T-cell (primary cell): ENCODE data around the gene ZCWPW1. TPM values are rescaled to one million over a fixed set of nuclear protein-coding genes. Genes with fewer than 3 reads are reported as not detected.
"Not testable (repeated sequence)": the region's sequence is repeated elsewhere in the genome, so short reads cannot be mapped to it uniquely, and the experiment has no call there.

Experiments
- ATAC-seq, 4 experiments: fragments of 200-7000 bp in 3 of 4; fragments of 150-1000 bp in 1 of 4; cut with Tn5 transposase; replicated peaks in 1 of 4; 1 replicate in 3 of 4; 2 replicates in 1 of 4; pipeline ENCODE4 v1.10.0; 2021; ENCODE audit warnings: moderate library complexity in 3 of 4, mild to moderate bottlenecking in 2 of 4, moderate number of reproducible peaks in 1 of 4
- CTCF ChIA-PET, 2 donors: fragments of 300-600 bp; sonication (Branson Sonifier 250); formaldehyde crosslinking; loops; one replicate each; lab custom pipeline; 2022; ENCODE audit warnings: antibody characterized with exemption in 2 of 2; lab: Charles Lee
- POLR2A ChIA-PET, 2 donors: fragments of 300-600 bp; sonication (Branson Sonifier 250); formaldehyde crosslinking; loops; one replicate each; lab custom pipeline; 2022; ENCODE audit warnings: antibody characterized with exemption in 2 of 2; lab: Charles Lee
- DNase-seq, 35 experiments: peaks; one replicate each; pipeline versions ENCODE4 v3.0.0 to v3.0.0-alpha.2; 2013 to 2023
- H3K27ac ChIP-seq: one replicate; pipeline ENCODE4 v1.5.1; 2013; ENCODE audit warnings: low read length
- H3K27me3 ChIP-seq, 2 experiments: replicated peaks in 1 of 2; 1 replicate in 1 of 2; 2 replicates in 1 of 2; pipeline versions ENCODE4 v1.6.1 to v1.7.0; 2013; ENCODE audit warnings: low read length in 1 of 2, mixed read lengths in 1 of 2; ENCODE audit not compliant: control insufficient read depth in 2 of 2, insufficient read depth in 2 of 2; ENCODE audit errors: extremely low read depth in 1 of 2
- H3K36me3 ChIP-seq, 2 donors: 1 replicate in 1 of 2; 2 replicates in 1 of 2; pipeline versions ENCODE4 v1.6.1 to v1.7.0; 2013; ENCODE audit warnings: low read length in 1 of 2; ENCODE audit not compliant: control insufficient read depth in 2 of 2, insufficient read depth in 1 of 2; ENCODE audit errors: extremely low read depth in 1 of 2
- H3K4me1 ChIP-seq, 2 experiments: 1 replicate in 1 of 2; 2 replicates in 1 of 2; pipeline versions ENCODE4 v1.6.1 to v1.7.0; 2013; ENCODE audit warnings: low read length in 2 of 2, mixed read lengths in 1 of 2; ENCODE audit not compliant: insufficient read depth in 2 of 2, control insufficient read depth in 1 of 2; ENCODE audit errors: extremely low read depth in 1 of 2
- H3K4me3 ChIP-seq, 2 donors: 1 replicate in 1 of 2; 2 replicates in 1 of 2; pipeline versions ENCODE4 v1.5.1 to v1.7.0; 2013; ENCODE audit warnings: mild to moderate bottlenecking in 2 of 2, low read length in 1 of 2, moderate library complexity in 1 of 2; ENCODE audit not compliant: control insufficient read depth in 1 of 2; ENCODE audit errors: extremely low read depth in 1 of 2
- H3K9me3 ChIP-seq: 2 replicates; pipeline ENCODE4 v1.7.0; 2013
- H3K27ac Mint-ChIP-seq, 2 donors: one replicate each; pipeline ENCODE4 v1.8.0; 2020 to 2021; ENCODE audit warnings: mild to moderate bottlenecking in 2 of 2, mixed read lengths in 2 of 2
- H3K27me3 Mint-ChIP-seq, 2 donors: one replicate each; pipeline ENCODE4 v1.8.0; 2021 to 2022; ENCODE audit warnings: mixed read lengths in 2 of 2
- H3K36me3 Mint-ChIP-seq: one replicate; pipeline ENCODE4 v1.8.0; 2021; ENCODE audit warnings: mixed read lengths
- H3K4me1 Mint-ChIP-seq, 3 donors: one replicate each; pipeline ENCODE4 v1.8.0; 2020 to 2022; ENCODE audit warnings: mixed read lengths in 3 of 3, mild to moderate bottlenecking in 1 of 3
- H3K4me3 Mint-ChIP-seq, 3 donors: one replicate each; pipeline ENCODE4 v1.8.0; 2020 to 2022; ENCODE audit warnings: mild to moderate bottlenecking in 3 of 3, mixed read lengths in 3 of 3, moderate library complexity in 3 of 3
- H3K9me3 Mint-ChIP-seq, 3 donors: one replicate each; pipeline ENCODE4 v1.8.0; 2020 to 2022; ENCODE audit warnings: mixed read lengths in 3 of 3
- WGBS: methylation state at CpG from one replicate; pipeline ENCODE4 v1.1.5; 2013; ENCODE audit warnings: missing lambda C conversion rate; ENCODE audit not compliant: insufficient coverage; 5-methylcytosine and 5-hydroxymethylcytosine counted together
- total RNA-seq, 35 experiments: library from RNA in 6 of 35; stranded (reverse) in 6 of 35; fragments of 120-200 nt in 1 of 35; gene quantifications; one replicate each; pipeline versions ENCODE4 v1.2.1 to v1.2.4 and lab custom pipeline; 2013 to 2026

ZCWPW1 gene
- total RNA-seq, 5 donors from 2014 or later (not counting 1 experiment from before 2014, with no cell fraction given) = 6.9 to 13.9 (median 12.0) TPM

DNA sequence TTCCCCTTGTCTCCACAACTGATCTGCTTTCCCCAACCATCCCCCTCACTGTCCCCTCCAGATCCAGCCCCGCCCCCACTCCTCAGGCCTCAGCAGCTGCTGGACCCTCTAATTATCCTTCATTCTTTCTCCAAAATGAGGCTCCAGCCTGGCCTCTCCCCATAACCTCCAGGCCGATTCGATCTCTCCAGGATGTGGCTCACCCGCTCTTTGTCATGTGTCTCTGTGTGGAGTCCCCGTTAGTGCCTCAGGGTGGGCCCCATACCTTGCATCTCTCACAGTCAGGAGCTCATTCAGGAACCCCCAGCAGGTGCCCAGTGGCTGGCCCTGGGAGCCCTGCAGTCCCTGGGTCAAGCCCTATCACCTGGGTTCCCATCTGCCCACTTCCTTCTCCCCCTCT is 53.9 kb downstream of the ZCWPW1 start:
- Mint-ChIP-seq H3K27ac (no peak overlapping the region), H3K9me3 (no peaks in the 10 kb centered on the region), H3K4me1 (peaks cover 9 to 15% (median 12%) of the 10 kb centered on the region in 3 donors), H3K4me3 (no peak overlapping the region), H3K36me3 (no peaks in the 10 kb centered on the region), H3K27me3 (no peaks in the 10 kb centered on the region)
- no peak overlapping the region for H3K27ac ChIP-seq
- peaks cover 0 to 24% of the 10 kb centered on the region in 2 experiments for H3K4me1 ChIP-seq
- no peaks in the 10 kb centered on the region for H3K36me3 ChIP-seq
- POLR2A ChIA-PET = interaction anchor here in 1 of 2 donors (0.6 kb wide), 1 partner anchor 47 kb away, joined by 3 read pairs; no protein-coding TSS in a partner anchor
- no peaks in the 10 kb centered on the region for H3K27me3 ChIP-seq
- H3K9me3 ChIP-seq = no peaks in the 10 kb centered on the region
- ATAC-seq = no peak
- no peak overlapping the region for H3K4me3 ChIP-seq
- 49% methylated on average over 5 of the region's 5 CpGs for WGBS
- no peak for DNase-seq
- CTCF ChIA-PET = no interaction called here

- H3K27ac Mint-ChIP-seq, DNase-seq, H3K36me3 Mint-ChIP-seq, POLR2A ChIA-PET, CTCF ChIA-PET, H3K27me3 ChIP-seq, H3K4me3 ChIP-seq, H3K4me3 Mint-ChIP-seq, H3K27me3 Mint-ChIP-seq, H3K9me3 Mint-ChIP-seq, ATAC-seq, H3K27ac ChIP-seq, H3K9me3 ChIP-seq, H3K36me3 ChIP-seq: not testable (repeated sequence)
- H3K4me1 ChIP-seq = peaks cover 0 to 26% of the 10 kb centered on the region in 2 experiments
- WGBS = 85% methylated on average over 11 of the region's 15 CpGs
- H3K4me1 Mint-ChIP-seq = peaks cover 9 to 16% (median 12%) of the 10 kb centered on the region in 3 donors
These were observed 54.5 kb downstream of the ZCWPW1 start for GRCh38 chr7:100373870-100374598.

- Mint-ChIP-seq H3K27me3 (no peaks in the 10 kb centered on the region), H3K27ac (peak within 1 kb of the TSS in 1 of 2 donors; percentile 61), H3K4me3 (no peak within 1 kb of the TSS), H3K36me3 (no peaks in the 10 kb centered on the region), H3K4me1 (peaks cover 9 to 22% (median 12%) of the 10 kb centered on the region in 3 donors), H3K9me3 (no peaks in the 10 kb centered on the region)
- H3K36me3 ChIP-seq = peaks cover 1 to 4% of the 10 kb centered on the region in 2 donors
- peak in 1 of 35 experiments; percentile 28 for DNase-seq
- H3K4me1 ChIP-seq = peaks cover 0 to 26% of the 10 kb centered on the region in 2 experiments
- H3K27me3 ChIP-seq = no peaks in the 10 kb centered on the region
- POLR2A ChIA-PET = no interaction called here
- CTCF ChIA-PET = no interaction called here
- no peak within 1 kb of the TSS for H3K4me3 ChIP-seq
- WGBS = 79% methylated on average over 7 of the region's 12 CpGs
- peak within 1 kb of the TSS; percentile 34 for H3K27ac ChIP-seq
- ATAC-seq = no peak
- no peaks in the 10 kb centered on the region for H3K9me3 ChIP-seq
These were observed 55.2 kb downstream of the ZCWPW1 start, which contains the start of gene PILRA for GRCh38 chr7:100373261-100373831. Gene PILRA (plus strand): TSS chr7:100373487. CDS start chr7:100373657, 170 bp downstream.

GRCh38 chr7:100372694-100373093 is 55.8 kb downstream of the ZCWPW1 start:
- no peaks in the 10 kb centered on the region for H3K27me3 ChIP-seq
- DNase-seq (no peak), ATAC-seq (peak in 1 of 4 experiments; percentile 27)
- H3K27me3 Mint-ChIP-seq = no peaks in the 10 kb centered on the region
- peak overlapping the region in 1 of 2 donors; percentile 61 for H3K27ac Mint-ChIP-seq
- no peak overlapping the region for H3K4me3 ChIP-seq
- POLR2A ChIA-PET = no interaction called here
- peak overlapping the region; percentile 34 for H3K27ac ChIP-seq
- H3K9me3 Mint-ChIP-seq = no peaks in the 10 kb centered on the region
- H3K4me3 Mint-ChIP-seq = no peak overlapping the region
- H3K4me1 Mint-ChIP-seq = peaks cover 10 to 24% (median 15%) of the 10 kb centered on the region in 3 donors
- peaks cover 3 to 8% of the 10 kb centered on the region in 2 donors for H3K36me3 ChIP-seq
- WGBS = 70% methylated on average over 6 of the region's 6 CpGs
- H3K36me3 Mint-ChIP-seq = peaks cover under 1% of the 10 kb centered on the region
- H3K4me1 ChIP-seq = peaks cover 0 to 30% of the 10 kb centered on the region in 2 experiments
- CTCF ChIA-PET = no interaction called here
- no peaks in the 10 kb centered on the region for H3K9me3 ChIP-seq

DNA sequence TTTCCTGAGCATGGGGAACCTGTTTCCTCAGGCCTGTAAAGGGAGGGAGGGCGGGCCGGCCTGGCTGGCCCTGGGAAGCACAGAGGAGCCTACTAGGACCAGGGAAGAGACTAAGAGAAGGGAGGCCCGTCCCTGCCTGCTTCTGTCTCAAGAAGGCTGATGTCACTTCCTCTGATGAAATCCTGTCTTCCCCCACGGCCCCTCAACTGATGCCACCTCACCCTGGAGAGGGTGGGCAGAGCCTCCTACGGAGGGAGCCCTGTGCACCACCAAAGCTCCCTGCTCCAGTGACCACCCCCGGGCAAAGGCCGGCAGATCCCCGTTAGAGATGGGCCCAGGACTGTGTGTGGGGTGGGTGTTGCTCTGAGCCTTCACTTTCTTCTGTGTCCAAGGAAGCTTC is 56.2 kb downstream of the ZCWPW1 start:
- ChIA-PET CTCF (no interaction called here), POLR2A (no interaction called here)
- H3K9me3 ChIP-seq = no peaks in the 10 kb centered on the region
- peak overlapping the region in 1 of 2 donors; percentile 61 for H3K27ac Mint-ChIP-seq
- no peak overlapping the region for H3K4me3 ChIP-seq
- H3K4me1 Mint-ChIP-seq = peaks cover 13 to 27% (median 20%) of the 10 kb centered on the region in 3 donors
- H3K36me3 ChIP-seq = peaks cover 7 to 8% of the 10 kb centered on the region in 2 donors
- no peak overlapping the region for H3K4me3 Mint-ChIP-seq
- no peaks in the 10 kb centered on the region for H3K27me3 ChIP-seq
- no peaks in the 10 kb centered on the region for H3K9me3 Mint-ChIP-seq
- ATAC-seq (peak in 3 of 4 experiments; percentile 24 to 46 (median 27)), DNase-seq (peak in 5 of 35 experiments; percentile 20 to 43 (median 27))
- peaks cover 5% of the 10 kb centered on the region for H3K36me3 Mint-ChIP-seq
- H3K27ac ChIP-seq = peak overlapping the region; percentile 34
- WGBS = 80% methylated on average over 1 of the region's 8 CpGs
- H3K4me1 ChIP-seq = peaks cover 0 to 30% of the 10 kb centered on the region in 2 experiments
- H3K27me3 Mint-ChIP-seq = no peaks in the 10 kb centered on the region

- Histone ChIP-seq H3K27ac (no peak overlapping the region), H3K9me3 (no peaks in the 10 kb centered on the region), H3K27me3 (no peaks in the 10 kb centered on the region), H3K4me1 (peaks cover 0 to 36% of the 10 kb centered on the region in 2 experiments), H3K36me3 (peaks cover 7 to 8% of the 10 kb centered on the region in 2 donors), H3K4me3 (no peak overlapping the region)
- ATAC-seq (no peak), DNase-seq (no peak)
- Mint-ChIP-seq H3K27me3 (no peaks in the 10 kb centered on the region), H3K4me3 (no peak overlapping the region), H3K9me3 (no peaks in the 10 kb centered on the region), H3K27ac (no peak overlapping the region), H3K36me3 (peaks cover 7% of the 10 kb centered on the region), H3K4me1 (peaks cover 17 to 32% (median 26%) of the 10 kb centered on the region in 3 donors)
- ChIA-PET POLR2A (no interaction called here), CTCF (no interaction called here)
- 71% methylated on average over 4 of the region's 7 CpGs for WGBS
These were observed 56.8 kb downstream of the ZCWPW1 start for GRCh38 chr7:100371561-100372171.
